Activated CD8-positive, alpha-beta T cell treated with anti-CD3 and anti-CD28 coated beads, Interleukin-2, amount 10 ng/mL, durations not matched to agents 7 days and 5 days (primary cell): Measurements from ENCODE around the gene ABTB1. TPM values are rescaled to one million over a fixed set of nuclear protein-coding genes. Genes with fewer than 3 reads are reported as not detected.
A peak's percentile ranks its signal among the peaks of the same experiment; 100 is the strongest.

Source experiments
- ATAC-seq: fragments of 150-1000 bp; cut with Tn5 transposase; one replicate; pipeline ENCODE4 v1.10.0; 2021; ENCODE audit warnings: moderate library complexity
- CTCF ChIA-PET: fragments of 350-600 bp; sonication (Branson Sonifier 250); formaldehyde crosslinking; loops from one replicate; lab custom pipeline; 2021; ENCODE audit warnings: antibody characterized with exemption; lab: Charles Lee
- POLR2A ChIA-PET: fragments of 350-600 bp; sonication (Branson Sonifier 250); formaldehyde crosslinking; loops from one replicate; lab custom pipeline; 2021; ENCODE audit warnings: antibody characterized with exemption; lab: Charles Lee
- DNase-seq: peaks from one replicate; pipeline ENCODE4 v3.0.0-alpha.2; 2020
- H3K27ac Mint-ChIP-seq: one replicate; pipeline ENCODE4 v1.8.0; 2021; ENCODE audit warnings: mild to moderate bottlenecking, mixed read lengths
- H3K27me3 Mint-ChIP-seq: one replicate; pipeline ENCODE4 v1.8.0; 2021; ENCODE audit warnings: low read depth, mixed read lengths
- H3K36me3 Mint-ChIP-seq: one replicate; pipeline ENCODE4 v1.8.0; 2021; ENCODE audit warnings: low read depth, mixed read lengths
- H3K4me1 Mint-ChIP-seq: one replicate; pipeline ENCODE4 v1.8.0; 2021; ENCODE audit warnings: low read depth, mixed read lengths
- H3K4me3 Mint-ChIP-seq: one replicate; pipeline ENCODE4 v1.8.0; 2021; ENCODE audit warnings: mild to moderate bottlenecking, mixed read lengths
- H3K9me3 Mint-ChIP-seq: one replicate; pipeline ENCODE4 v1.8.0; 2022; ENCODE audit warnings: mixed read lengths; ENCODE audit not compliant: insufficient read depth
- total RNA-seq, 2 experiments: library from RNA; stranded (reverse); gene quantifications; one replicate each; pipeline ENCODE4 v1.2.3, GENCODE V29; 2021

Gene ABTB1
- total RNA-seq, 2 experiments from 2014 or later: 15.6 to 16.5 TPM

DNA sequence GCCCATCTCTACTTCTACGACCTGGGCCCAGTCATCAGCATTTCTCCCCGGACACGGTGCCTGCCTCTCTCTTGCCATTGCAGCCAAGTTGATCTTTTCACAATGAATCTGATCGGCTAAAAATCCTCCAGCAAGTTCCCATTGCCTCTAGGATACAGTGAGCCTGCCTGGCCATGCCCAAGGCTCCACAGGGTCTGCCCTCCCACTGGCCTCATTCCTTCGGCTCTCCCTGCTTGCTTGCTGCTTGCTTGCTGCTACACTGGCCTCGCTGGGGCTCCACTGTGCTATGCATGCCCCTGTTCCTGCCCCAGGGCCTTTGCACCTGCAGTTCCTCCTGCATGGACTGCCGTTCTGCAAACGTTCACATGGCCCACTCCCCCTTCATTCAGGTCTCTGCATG, 2.0 kb downstream of the ABTB1 start:
- Mint-ChIP-seq H3K27ac (peak overlapping the region; percentile 6), H3K4me1 (peaks cover 29% of the 10 kb centered on the region), H3K4me3 (peak overlapping the region; percentile 34), H3K27me3 (no peaks in the 10 kb centered on the region), H3K9me3 (no peaks in the 10 kb centered on the region), H3K36me3 (no peaks in the 10 kb centered on the region)
- CTCF ChIA-PET: no interaction called here
- DNase-seq (no peak), ATAC-seq (no peak)
- POLR2A ChIA-PET: no interaction called here

DNA sequence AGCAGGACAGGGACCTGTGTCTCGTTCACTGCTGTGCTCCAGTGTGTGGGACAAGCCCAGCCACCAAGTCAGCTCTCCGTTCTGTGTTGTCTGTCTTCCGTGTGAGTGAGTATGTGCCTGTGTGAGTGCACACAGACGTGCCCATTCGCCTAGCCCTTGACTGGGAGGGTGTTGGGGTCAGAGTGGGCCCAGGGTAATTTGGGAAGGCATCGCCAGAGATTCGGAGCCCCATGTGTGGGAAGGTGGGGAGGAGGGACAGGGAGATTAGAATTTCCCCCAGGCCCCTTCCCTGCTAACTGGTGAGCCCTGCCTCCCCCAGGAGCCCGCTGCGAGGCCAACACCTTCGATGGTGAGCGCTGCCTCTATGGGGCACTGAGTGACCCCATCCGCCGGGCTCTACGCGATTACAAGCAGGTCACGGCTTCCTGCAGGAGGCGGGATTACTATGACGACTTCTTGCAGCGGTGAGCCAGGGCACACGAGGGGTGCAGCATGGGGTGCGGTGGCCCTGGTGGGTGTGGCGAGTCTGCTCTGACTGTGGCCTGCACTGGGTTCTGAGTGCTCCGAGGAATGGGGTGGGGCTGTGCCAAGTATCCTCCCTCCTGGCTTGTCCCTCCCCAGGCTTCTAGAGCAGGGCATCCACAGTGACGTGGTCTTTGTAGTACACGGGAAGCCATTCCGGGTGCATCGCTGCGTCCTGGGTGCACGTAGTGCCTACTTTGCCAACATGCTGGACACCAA, 3.1 kb downstream of the ABTB1 start:
- H3K4me1 Mint-ChIP-seq: peaks cover 29% of the 10 kb centered on the region
- no peaks in the 10 kb centered on the region for H3K36me3 Mint-ChIP-seq
- no peaks in the 10 kb centered on the region for H3K9me3 Mint-ChIP-seq
- H3K27ac Mint-ChIP-seq: no peak overlapping the region
- H3K27me3 Mint-ChIP-seq: no peaks in the 10 kb centered on the region
- no peak for ATAC-seq
- H3K4me3 Mint-ChIP-seq: no peak overlapping the region
- no peak for DNase-seq
- CTCF ChIA-PET: interaction anchor here (0.5 to 1.7 kb wide), 2 partner anchors 101 to 1202 kb away, joined by 3 to 4 read pairs; no protein-coding TSS in a partner anchor
- POLR2A ChIA-PET: no interaction called here

DNA sequence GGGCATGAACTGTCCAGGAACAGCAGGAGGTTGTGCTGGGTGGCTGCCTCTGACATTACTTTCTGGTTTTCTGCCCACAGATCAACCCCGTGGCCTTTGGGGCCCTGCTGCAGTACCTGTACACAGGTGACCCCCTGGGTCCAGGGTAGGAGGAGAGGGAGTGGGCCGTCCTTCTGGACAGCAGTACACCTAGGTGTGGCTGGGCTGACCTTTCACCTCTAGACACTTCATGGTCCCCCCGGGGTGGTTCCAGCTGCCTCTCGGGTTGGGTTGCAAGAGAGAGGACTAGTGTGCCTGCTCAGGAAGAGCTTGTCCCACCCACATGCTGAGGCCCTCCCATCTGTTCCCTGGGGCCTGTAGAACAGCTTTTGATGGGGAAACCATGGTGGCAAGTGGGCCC, 3.7 kb downstream of the ABTB1 start:
- no peaks in the 10 kb centered on the region for H3K27me3 Mint-ChIP-seq
- H3K4me1 Mint-ChIP-seq: peaks cover 24% of the 10 kb centered on the region
- H3K36me3 Mint-ChIP-seq: no peaks in the 10 kb centered on the region
- ChIA-PET CTCF (interaction anchor here (0.5 to 1.7 kb wide), 2 partner anchors 101 to 1202 kb away, joined by 3 to 4 read pairs; no protein-coding TSS in a partner anchor), POLR2A (no interaction called here)
- H3K4me3 Mint-ChIP-seq: no peak overlapping the region
- H3K27ac Mint-ChIP-seq: no peak overlapping the region
- H3K9me3 Mint-ChIP-seq: no peaks in the 10 kb centered on the region
- no peak for ATAC-seq
- DNase-seq: no peak

DNA sequence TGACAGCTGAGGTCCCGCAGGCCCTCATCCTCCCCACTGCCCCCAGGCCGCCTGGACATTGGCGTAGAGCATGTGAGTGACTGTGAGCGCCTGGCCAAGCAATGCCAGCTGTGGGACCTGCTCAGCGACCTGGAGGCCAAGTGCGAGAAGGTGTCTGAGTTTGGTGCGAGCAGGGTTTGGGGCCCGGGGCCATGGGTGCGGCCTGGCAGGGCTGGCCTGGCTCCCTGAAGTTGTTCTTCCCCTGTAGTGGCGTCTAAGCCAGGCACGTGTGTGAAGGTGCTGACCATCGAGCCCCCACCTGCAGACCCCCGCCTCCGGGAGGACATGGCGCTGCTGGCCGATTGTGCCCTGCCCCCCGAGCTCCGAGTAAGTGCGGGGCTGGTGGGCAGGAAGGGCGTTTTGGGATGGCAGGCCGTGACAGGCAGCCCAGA, 4.2 kb downstream of the ABTB1 start:
- Mint-ChIP-seq H3K36me3 (no peaks in the 10 kb centered on the region), H3K4me3 (no peak overlapping the region), H3K27me3 (no peaks in the 10 kb centered on the region), H3K4me1 (peaks cover 22% of the 10 kb centered on the region), H3K27ac (no peak overlapping the region), H3K9me3 (no peaks in the 10 kb centered on the region)
- DNase-seq: no peak
- ATAC-seq: no peak
- ChIA-PET POLR2A (no interaction called here), CTCF (interaction anchor here (1.7 kb wide), 1 partner anchor 102 kb away, joined by 4 read pairs; no protein-coding TSS in a partner anchor)

DNA sequence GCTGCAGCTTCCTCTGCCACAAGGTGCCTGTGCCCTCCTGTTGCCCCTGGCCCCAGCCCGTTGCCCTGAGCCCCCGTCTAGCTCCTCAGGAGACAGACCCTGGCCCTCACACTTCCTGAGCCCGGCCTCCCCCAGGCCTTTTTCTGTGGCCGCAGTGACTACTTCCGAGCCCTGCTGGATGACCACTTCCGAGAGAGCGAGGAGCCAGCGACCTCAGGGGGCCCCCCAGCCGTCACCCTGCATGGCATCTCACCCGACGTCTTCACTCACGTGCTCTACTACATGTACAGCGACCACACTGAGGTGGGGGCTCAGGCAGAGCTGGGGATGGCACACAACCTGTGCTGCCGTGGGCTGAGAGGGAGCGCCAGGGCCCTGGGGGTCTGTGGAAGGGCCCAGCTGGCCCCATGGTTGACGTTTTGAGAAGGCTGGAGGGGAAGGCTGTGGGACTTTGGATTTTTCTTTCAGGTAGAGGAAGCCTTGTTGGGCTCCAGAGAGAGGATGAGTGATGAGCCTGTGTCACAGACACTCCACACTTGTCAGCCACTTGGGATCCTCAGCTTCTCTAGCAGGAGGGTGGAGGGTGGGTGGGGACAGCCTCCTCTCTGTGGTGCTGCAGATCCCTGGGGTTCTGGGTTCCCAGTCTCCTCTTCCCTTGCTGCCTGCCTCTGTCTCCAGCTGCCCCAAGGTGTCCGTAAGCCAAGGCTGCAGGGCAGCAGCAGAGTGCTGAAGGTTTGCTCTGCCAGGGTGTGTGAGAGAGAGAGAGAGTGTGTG, 5.0 kb downstream of the ABTB1 start:
- H3K4me3 Mint-ChIP-seq: no peak overlapping the region
- no peaks in the 10 kb centered on the region for H3K36me3 Mint-ChIP-seq
- CTCF ChIA-PET: interaction anchor here (1.1 to 1.7 kb wide), 2 partner anchors 103 kb away, joined by 4 read pairs; no protein-coding TSS in a partner anchor
- DNase-seq (no peak), ATAC-seq (no peak)
- H3K27ac Mint-ChIP-seq: no peak overlapping the region
- POLR2A ChIA-PET: interaction anchor here (1.5 kb wide), 1 partner anchor 79 kb away, joined by 4 read pairs; the partner anchor contains the start of gene MCM2
- no peaks in the 10 kb centered on the region for H3K9me3 Mint-ChIP-seq
- H3K27me3 Mint-ChIP-seq: no peaks in the 10 kb centered on the region
- peaks cover 22% of the 10 kb centered on the region for H3K4me1 Mint-ChIP-seq

DNA sequence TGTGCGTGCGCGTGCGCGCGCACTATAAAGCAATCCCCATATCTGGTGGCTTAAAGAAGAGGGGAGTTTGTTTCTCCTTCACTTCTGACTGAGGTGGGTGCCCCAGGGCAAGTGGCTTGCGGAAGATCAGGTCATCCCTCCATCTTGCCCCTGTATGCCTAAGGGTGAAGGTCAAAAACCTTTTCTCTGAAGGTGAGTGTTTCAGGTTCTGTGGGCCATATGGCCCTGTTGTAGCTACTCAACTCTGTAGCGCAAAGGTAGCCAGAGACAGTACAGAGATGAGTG, 5.5 kb downstream of the ABTB1 start:
- no peaks in the 10 kb centered on the region for H3K36me3 Mint-ChIP-seq
- no peaks in the 10 kb centered on the region for H3K27me3 Mint-ChIP-seq
- no peak for ATAC-seq
- H3K27ac Mint-ChIP-seq: no peak overlapping the region
- POLR2A ChIA-PET: interaction anchor here (1.5 kb wide), 1 partner anchor 80 kb away, joined by 4 read pairs; the partner anchor contains the start of gene MCM2
- no peaks in the 10 kb centered on the region for H3K9me3 Mint-ChIP-seq
- H3K4me3 Mint-ChIP-seq: no peak overlapping the region
- no peak for DNase-seq
- H3K4me1 Mint-ChIP-seq: peaks cover 22% of the 10 kb centered on the region
- CTCF ChIA-PET: interaction anchor here (1.1 kb wide), 1 partner anchor 103 kb away, joined by 4 read pairs; no protein-coding TSS in a partner anchor

DNA sequence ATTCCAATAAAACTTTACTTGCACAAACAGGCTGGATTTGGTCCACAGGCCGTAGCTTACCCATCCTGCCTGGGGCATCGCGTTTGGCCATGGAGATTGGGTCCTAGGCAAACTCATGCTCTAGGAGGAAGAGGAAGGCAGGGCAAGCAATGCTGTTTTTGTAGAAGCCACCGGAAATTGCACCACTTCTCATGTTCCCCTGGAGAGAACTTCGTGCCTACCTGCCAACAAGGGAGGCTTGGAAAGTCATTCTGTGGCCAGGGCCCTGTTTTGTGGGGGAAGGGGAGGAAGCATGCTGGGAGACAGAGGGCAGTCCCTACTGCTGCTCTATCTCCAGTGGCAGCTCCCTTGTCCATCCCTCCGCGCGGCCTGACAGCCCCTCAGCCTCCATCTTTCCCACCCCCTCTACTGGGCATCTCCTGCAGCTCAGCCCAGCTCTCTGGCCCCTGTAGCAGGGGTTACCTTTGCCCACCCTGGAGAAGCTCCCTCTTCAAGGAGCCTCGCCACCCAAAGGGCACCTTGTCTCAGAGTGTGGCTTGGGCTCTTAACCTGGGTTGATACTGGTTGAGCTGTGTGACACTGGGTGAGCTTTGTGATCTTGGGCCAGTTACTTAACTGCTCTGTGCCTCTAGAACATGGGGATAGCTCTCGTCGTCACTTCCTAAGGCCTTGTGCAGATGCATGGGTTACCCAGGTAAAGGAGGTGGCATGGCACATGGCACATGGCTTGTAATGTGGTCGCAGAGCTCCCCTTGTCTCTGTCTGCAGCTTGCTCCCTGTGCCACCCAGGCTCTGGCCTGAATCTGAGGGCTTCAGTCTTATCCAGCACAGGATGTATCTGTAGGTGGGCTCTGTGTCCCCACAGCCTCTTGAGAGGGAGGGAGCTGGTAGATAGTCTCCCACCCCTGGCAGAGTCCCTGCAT, 6.1 kb downstream of the ABTB1 start:
- peak overlapping the region; percentile 20 for H3K27ac Mint-ChIP-seq
- H3K36me3 Mint-ChIP-seq: no peaks in the 10 kb centered on the region
- H3K27me3 Mint-ChIP-seq: no peaks in the 10 kb centered on the region
- ChIA-PET POLR2A (interaction anchor here (1.5 kb wide), 1 partner anchor 80 kb away, joined by 4 read pairs; the partner anchor contains the start of gene MCM2), CTCF (interaction anchor here (0.9 to 1.6 kb wide), 4 partner anchors 12 to 104 kb away, joined by 3 to 7 read pairs (median 5); no protein-coding TSS in a partner anchor)
- H3K4me1 Mint-ChIP-seq: peaks cover 22% of the 10 kb centered on the region
- ATAC-seq (no peak), DNase-seq (no peak)
- H3K9me3 Mint-ChIP-seq: no peaks in the 10 kb centered on the region
- H3K4me3 Mint-ChIP-seq: no peak overlapping the region

DNA sequence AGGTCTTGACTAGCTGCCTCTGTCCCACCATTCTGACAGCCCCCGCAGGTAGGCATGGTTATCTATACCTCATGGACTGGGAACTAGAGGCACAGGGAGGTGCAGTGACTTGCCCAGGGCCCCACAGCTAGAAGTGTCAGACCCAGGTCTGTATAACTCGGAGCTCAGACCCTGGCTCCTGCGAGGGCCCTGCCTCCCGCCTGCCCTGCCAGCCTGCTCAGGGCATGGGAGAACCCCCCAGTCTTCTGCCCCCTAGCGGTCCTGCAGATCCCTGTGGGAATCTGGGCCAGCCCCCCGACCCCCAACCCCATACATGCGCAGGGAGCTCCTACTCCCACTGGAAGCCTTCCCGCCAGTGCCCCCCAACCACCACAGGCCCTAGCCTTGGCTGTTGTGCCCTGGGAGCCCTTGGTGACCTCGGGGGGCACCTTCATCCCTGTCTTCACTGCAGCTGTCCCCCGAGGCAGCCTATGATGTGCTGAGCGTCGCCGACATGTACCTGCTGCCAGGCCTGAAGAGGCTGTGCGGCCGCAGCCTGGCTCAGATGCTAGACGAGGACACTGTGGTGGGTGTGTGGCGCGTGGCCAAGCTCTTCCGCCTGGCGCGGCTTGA, 6.9 kb downstream of the ABTB1 start:
- H3K4me1 Mint-ChIP-seq: peaks cover 16% of the 10 kb centered on the region
- H3K27ac Mint-ChIP-seq: no peak overlapping the region
- H3K9me3 Mint-ChIP-seq: no peaks in the 10 kb centered on the region
- POLR2A ChIA-PET: interaction anchor here (1.5 kb wide), 1 partner anchor 81 kb away, joined by 4 read pairs; the partner anchor contains the start of gene MCM2
- H3K4me3 Mint-ChIP-seq: no peak overlapping the region
- H3K36me3 Mint-ChIP-seq: no peaks in the 10 kb centered on the region
- CTCF ChIA-PET: interaction anchor here (0.9 to 1.6 kb wide), 3 partner anchors 11 to 105 kb away, joined by 3 to 7 read pairs (median 6); no protein-coding TSS in a partner anchor
- H3K27me3 Mint-ChIP-seq: no peaks in the 10 kb centered on the region
- no peak for ATAC-seq
- DNase-seq: no peak

DNA sequence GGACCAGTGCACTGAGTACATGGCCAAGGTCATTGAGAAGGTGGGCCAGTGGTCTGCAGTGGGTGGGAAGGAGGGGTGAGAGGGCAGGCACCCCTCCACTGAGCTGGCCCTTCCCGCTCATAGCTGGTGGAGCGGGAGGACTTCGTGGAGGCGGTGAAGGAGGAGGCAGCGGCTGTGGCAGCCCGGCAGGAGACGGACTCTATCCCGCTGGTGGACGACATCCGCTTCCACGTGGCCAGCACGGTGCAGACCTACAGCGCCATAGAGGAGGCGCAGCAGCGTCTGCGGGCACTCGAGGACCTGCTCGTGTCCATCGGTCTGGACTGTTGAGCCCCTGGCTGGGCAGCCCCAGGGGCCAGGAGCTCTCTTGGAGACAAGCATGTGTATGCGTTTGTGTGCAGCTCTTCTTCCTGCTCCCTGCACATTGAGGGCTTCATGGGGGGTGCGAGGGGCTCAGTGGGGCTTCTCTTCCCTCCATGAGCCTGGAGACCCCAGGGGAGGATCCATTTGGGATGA, 7.5 kb downstream of the ABTB1 start:
- ATAC-seq: no peak
- peaks cover 11% of the 10 kb centered on the region for H3K4me1 Mint-ChIP-seq
- no peak overlapping the region for H3K27ac Mint-ChIP-seq
- H3K27me3 Mint-ChIP-seq: no peaks in the 10 kb centered on the region
- ChIA-PET CTCF (interaction anchor here (1.6 kb wide), 1 partner anchor 105 kb away, joined by 6 read pairs; no protein-coding TSS in a partner anchor), POLR2A (no interaction called here)
- no peak for DNase-seq
- no peaks in the 10 kb centered on the region for H3K9me3 Mint-ChIP-seq
- H3K36me3 Mint-ChIP-seq: no peaks in the 10 kb centered on the region
- no peak overlapping the region for H3K4me3 Mint-ChIP-seq

DNA sequence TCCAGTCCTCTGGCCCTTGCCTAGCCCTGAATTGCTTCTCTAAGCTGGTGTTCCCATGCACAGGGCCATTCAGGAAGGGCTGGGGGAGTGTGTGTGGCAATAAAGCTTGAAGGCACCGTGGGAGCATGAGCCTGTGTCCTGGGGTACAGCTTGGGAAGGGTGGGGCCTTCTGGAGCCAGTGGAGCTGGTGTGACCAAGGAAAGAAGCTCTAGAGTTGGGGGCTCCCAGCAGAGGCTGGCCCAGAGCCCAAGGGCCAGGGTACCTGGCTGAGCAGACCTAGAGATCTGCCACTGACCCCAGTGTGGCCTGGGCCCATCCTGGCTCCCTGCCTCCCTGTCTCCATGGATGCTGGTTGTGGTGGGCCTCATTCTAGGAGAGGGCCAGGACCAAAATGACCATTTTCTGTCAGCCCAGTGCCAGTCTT, 8.1 kb downstream of the ABTB1 start:
- Mint-ChIP-seq H3K36me3 (no peaks in the 10 kb centered on the region), H3K4me3 (no peak overlapping the region), H3K27ac (no peak overlapping the region), H3K27me3 (no peaks in the 10 kb centered on the region), H3K9me3 (no peaks in the 10 kb centered on the region), H3K4me1 (peaks cover 11% of the 10 kb centered on the region)
- CTCF ChIA-PET: interaction anchor here (1.1 to 1.6 kb wide), 3 partner anchors 15 to 106 kb away, joined by 3 to 6 read pairs (median 3); no protein-coding TSS in a partner anchor
- no peak for DNase-seq
- ATAC-seq: no peak
- POLR2A ChIA-PET: no interaction called here
